GM12878 (cell line): Measurements from ENCODE around the gene SCRN2. TPM values are rescaled to one million over a fixed set of nuclear protein-coding genes. Genes with fewer than 3 reads are reported as not detected.

ENCODE experiments used
- ATAC-seq: fragments of 200-7000 bp; cut with Tn5 transposase; 3 replicates; pipeline ENCODE4 v1.9.1; 2020; ENCODE audit warnings: mild to moderate bottlenecking, moderate library complexity
- BruUV-seq: library from RNA; stranded (reverse); fragments of 400-500 nt; replicated peaks from 2 replicates; lab custom pipeline; 2021; lab: Mats Ljungman, UMichigan
- CTCF ChIA-PET: fragments of 300-600 bp; sonication (Branson Sonifier 250); formaldehyde crosslinking; extraction: SDS; loops from one replicate; lab custom pipeline; 2021; ENCODE audit warnings: inconsistent platforms; lab: Yijun Ruan, JAX
- POLR2A ChIA-PET: fragments of 350-600 bp; formaldehyde crosslinking; extraction: SDS; loops from one replicate; lab custom pipeline; 2021; ENCODE audit warnings: inconsistent platforms; lab: Charles Lee
- RAD21 ChIA-PET: fragments of 300-600 bp; sonication (Branson Sonifier 250); formaldehyde crosslinking; loops from one replicate; lab custom pipeline; 2023; ENCODE audit warnings: antibody characterized with exemption; ENCODE audit not compliant: unreplicated experiment; lab: Charles Lee
- SMC1A ChIA-PET: fragments of 300-600 bp; sonication (Branson Sonifier 250); formaldehyde crosslinking; loops from one replicate; lab custom pipeline; 2023; ENCODE audit not compliant: unreplicated experiment, uncharacterized antibody; lab: Charles Lee
- DNase-seq: peaks from one replicate; pipeline ENCODE4 v3.0.0-alpha.2; 2011; ENCODE audit warnings: low read depth, low spot score
- FAIRE-seq: peaks from 3 replicates; lab custom pipeline; 2011; peaks lifted over from hg19 to GRCh38; lab: Jason Lieb, UNC
- H2AFZ ChIP-seq: 2 replicates; pipeline ENCODE4 v1.6.0; 2011; ENCODE audit warnings: low read depth, low read length, control low read depth; ENCODE audit not compliant: control insufficient read depth
- H3K27ac ChIP-seq: 2 replicates; pipeline ENCODE4 v1.5.1; 2011; ENCODE audit warnings: control low read depth; ENCODE audit not compliant: control insufficient read depth, insufficient read depth
- H3K27me3 ChIP-seq, 2 experiments: replicated peaks in 1 of 2; 2 replicates each; pipeline versions ENCODE4 v1.6.0 to v1.6.1; 2011; ENCODE audit warnings: low read length in 1 of 2; ENCODE audit not compliant: control insufficient read depth in 2 of 2, insufficient read depth in 2 of 2
- H3K36me3 ChIP-seq, 2 experiments: 2 replicates each; pipeline ENCODE4 v1.5.1; 2011; ENCODE audit warnings: low read length in 1 of 2; ENCODE audit not compliant: control insufficient read depth in 2 of 2, insufficient read depth in 2 of 2
- H3K4me1 ChIP-seq: 2 replicates; pipeline ENCODE4 v1.6.1; 2011; ENCODE audit warnings: mild to moderate bottlenecking, low read length, moderate library complexity, mixed read lengths; ENCODE audit not compliant: control insufficient read depth, insufficient read depth
- H3K4me2 ChIP-seq: 2 replicates; pipeline ENCODE4 v1.6.0; 2011; ENCODE audit warnings: control low read depth; ENCODE audit not compliant: control insufficient read depth, insufficient read depth
- H3K4me3 ChIP-seq: fragments of 200-600 bp; sonication (generic); 2 replicates; pipeline ENCODE4 v1.5.1; 2016
- H3K79me2 ChIP-seq: 2 replicates; pipeline ENCODE4 v1.6.0; 2011; ENCODE audit warnings: low read length; ENCODE audit not compliant: control insufficient read depth, insufficient read depth
- H3K9ac ChIP-seq: 2 replicates; pipeline ENCODE4 v1.8.0; 2011; ENCODE audit warnings: low read length, control low read depth, mixed read lengths; ENCODE audit not compliant: control insufficient read depth, insufficient read depth
- H3K9me3 ChIP-seq: replicated peaks from 3 replicates; pipeline ENCODE4 v1.5.1; 2011; ENCODE audit warnings: mild to moderate bottlenecking, low read length; ENCODE audit not compliant: control insufficient read depth, insufficient read depth
- H4K20me1 ChIP-seq: 2 replicates; pipeline ENCODE4 v1.6.0; 2011; ENCODE audit not compliant: control insufficient read depth, insufficient read depth
- CEBPZ ChIP-seq: fragments of 150-350 bp; IDR thresholded peaks from 2 replicates; pipeline ENCODE4 v1.6.1; 2016; ENCODE audit warnings: low read depth, low read length
- GABPA ChIP-seq: IDR thresholded peaks from 2 replicates; pipeline ENCODE4 v1.6.1; 2014; ENCODE audit warnings: antibody characterized with exemption, low read depth, mild to moderate bottlenecking, inconsistent platforms
- HDGF ChIP-seq: fragments of 450-650 bp; IDR thresholded peaks from 2 replicates; pipeline ENCODE4 v1.6.1; 2016; ENCODE audit warnings: antibody characterized with exemption
- KDM1A ChIP-seq: fragments of 200-600 bp; sonication (generic); IDR thresholded peaks from 2 replicates; pipeline ENCODE4 v1.6.1; 2016; ENCODE audit warnings: borderline replicate concordance
- MYC ChIP-seq: IDR thresholded peaks from 2 replicates; pipeline ENCODE4 v1.6.1; 2011; ENCODE audit warnings: mild to moderate bottlenecking, low read length, moderate library complexity, inconsistent platforms; ENCODE audit not compliant: insufficient read depth, insufficient replicate concordance, insufficient read length, severe bottlenecking
- NFYA ChIP-seq: IDR thresholded peaks from 2 replicates; pipeline ENCODE4 v1.6.1; 2011; ENCODE audit warnings: low read depth, mild to moderate bottlenecking, low read length, improper control_type of control experiment, borderline replicate concordance
- PAX5 ChIP-seq: IDR thresholded peaks from 2 replicates; pipeline ENCODE4 v1.6.1; 2011; ENCODE audit warnings: low read depth, low read length, borderline replicate concordance
- SMARCA5 ChIP-seq: fragments of 450-650 bp; IDR thresholded peaks from 2 replicates; pipeline ENCODE4 v1.6.1; 2017; ENCODE audit warnings: mild to moderate bottlenecking
- SREBF2 ChIP-seq: IDR thresholded peaks from 2 replicates; pipeline ENCODE4 v1.6.1; 2012; ENCODE audit warnings: mild to moderate bottlenecking, low read length
- ZBTB11 ChIP-seq: fragments of 450-650 bp; formaldehyde crosslinking; IDR thresholded peaks from 2 replicates; pipeline ENCODE4 v1.5.0; 2022; ENCODE audit warnings: mild to moderate bottlenecking, missing genetic modification characterization
- ZBTB4 ChIP-seq: fragments of 450-650 bp; formaldehyde crosslinking; IDR thresholded peaks from 2 replicates; pipeline ENCODE4 v1.4.0; 2022; ENCODE audit warnings: mild to moderate bottlenecking, moderate library complexity
- ZNF384 ChIP-seq: IDR thresholded peaks from 2 replicates; pipeline ENCODE4 v1.6.1; 2012; ENCODE audit warnings: low read depth, mild to moderate bottlenecking, low read length, improper control_type of control experiment, borderline replicate concordance
- WGBS: methylation state at CpG from one replicate; pipeline ENCODE4 v1.1.6; 2016; ENCODE audit warnings: low lambda C conversion rate; ENCODE audit not compliant: insufficient replicate concordance, insufficient coverage; ENCODE audit errors: missing lambda C conversion rate; 5-methylcytosine and 5-hydroxymethylcytosine counted together
- in situ Hi-C: fragments of 300-500 bp; cut with MboI; formaldehyde crosslinking; loops from 9 replicates; pipeline ENCODE4 v1.14.3; 2018; ENCODE audit warnings: mixed read lengths
- intact Hi-C: fragments of 100-400 bp; cut with micrococcal nuclease; formaldehyde crosslinking; loops from one replicate; pipeline ENCODE4 v1.14.2; 2022; ENCODE audit not compliant: unreplicated experiment
- polyA plus RNA-seq, 11 experiments: library from polyadenylated mRNA; depleted of rRNA in 4 of 11; unstranded in 6 of 11; stranded (reverse) in 5 of 11; fragments of >200 nt; fragmentation: Nextera tagmentation in 4 of 11; fragmentation: Illumina TruSeq in 1 of 11; extraction: Ambion mirVana in 4 of 11; extraction: Trizol in 1 of 11; gene quantifications; 1 replicate in 1 of 11; 2 replicates in 10 of 11; pipeline versions ENCODE4 v1.2.1 to v1.2.3, GENCODE V29; 2011 to 2016; ENCODE audit warnings: inconsistent platforms in 2 of 11, missing spikeins in 2 of 11, low read depth in 1 of 11
- total RNA-seq, 4 experiments: library from RNA; depleted of rRNA in 3 of 4; stranded (reverse); fragments of >200 nt in 3 of 4; fragmentation: Illumina TruSeq in 1 of 4; extraction: Trizol in 1 of 4; gene quantifications; 2 replicates each; pipeline versions ENCODE4 v1.2.1 to v1.2.3, GENCODE V29; 2013 to 2021

The SCRN2 gene
- total and polyA plus RNA-seq, 10 of the 15 experiments (the other 5 are each of a cell fraction or from before 2014, with no cell fraction given): 0.34 to 33.3 (median 20.1) TPM

GRCh38 chr17:47838636-47839035, 2.4 kb downstream of the SCRN2 start:
- Histone ChIP-seq H3K9me3 (no peaks in the 10 kb centered on the region), H3K27me3 (no peaks in the 10 kb centered on the region), H3K27ac (no peak overlapping the region), H3K9ac (no peak overlapping the region), H2AFZ (no peak overlapping the region), H3K4me3 (no peak overlapping the region), H3K4me1 (peaks cover 22% of the 10 kb centered on the region), H3K36me3 (no peaks in the 10 kb centered on the region), H4K20me1 (no peaks in the 10 kb centered on the region), H3K4me2 (no peak overlapping the region), H3K79me2 (no peaks in the 10 kb centered on the region)
- DNase-seq (no peak), FAIRE-seq (no peak), ATAC-seq (no peak)
- POLR2A ChIA-PET: no interaction called here
- in situ Hi-C loops (no loop called here), intact Hi-C loops (no loop called here)
- SMC1A ChIA-PET: no interaction called here
- 89% methylated on average over 13 of the region's 13 CpGs for WGBS
- no TSS peak for BruUV-seq
- RAD21 ChIA-PET: interaction anchor here (7.7 kb wide), 1 partner anchor 50 kb away, joined by 206 read pairs; no protein-coding TSS in a partner anchor
- CTCF ChIA-PET: interaction anchor here (8.5 kb wide), 1 partner anchor 179 kb away, joined by 82 read pairs; no protein-coding TSS in a partner anchor
- no peak for TF ChIP-seq SMARCA5
- TF ChIP-seq ZBTB4 (CRISPR knock-in tag): no peak
- TF ChIP-seq GABPA: no peak
- no peak for TF ChIP-seq ZBTB11
- TF ChIP-seq KDM1A: no peak
- no peak for TF ChIP-seq CEBPZ
- no peak for TF ChIP-seq NFYA
- TF ChIP-seq PAX5: no peak
- TF ChIP-seq HDGF: no peak
- no peak for TF ChIP-seq MYC
- TF ChIP-seq ZNF384: no peak
- no peak for TF ChIP-seq SREBF2
